Stimulated activated CD4-positive, alpha-beta T cell treated with anti-CD3 and anti-CD28 coated beads, Interleukin-1b, Interleukin-23, amount 100 ng/mL, for 4 hours (primary cell): ENCODE data around the gene TATDN2.

Experiments
- DNase-seq, 2 donors: peaks; one replicate each; pipeline ENCODE4 v3.0.0-alpha.2; 2020; ENCODE audit warnings: low read depth in 2 of 2

Gene TATDN2, protein sequence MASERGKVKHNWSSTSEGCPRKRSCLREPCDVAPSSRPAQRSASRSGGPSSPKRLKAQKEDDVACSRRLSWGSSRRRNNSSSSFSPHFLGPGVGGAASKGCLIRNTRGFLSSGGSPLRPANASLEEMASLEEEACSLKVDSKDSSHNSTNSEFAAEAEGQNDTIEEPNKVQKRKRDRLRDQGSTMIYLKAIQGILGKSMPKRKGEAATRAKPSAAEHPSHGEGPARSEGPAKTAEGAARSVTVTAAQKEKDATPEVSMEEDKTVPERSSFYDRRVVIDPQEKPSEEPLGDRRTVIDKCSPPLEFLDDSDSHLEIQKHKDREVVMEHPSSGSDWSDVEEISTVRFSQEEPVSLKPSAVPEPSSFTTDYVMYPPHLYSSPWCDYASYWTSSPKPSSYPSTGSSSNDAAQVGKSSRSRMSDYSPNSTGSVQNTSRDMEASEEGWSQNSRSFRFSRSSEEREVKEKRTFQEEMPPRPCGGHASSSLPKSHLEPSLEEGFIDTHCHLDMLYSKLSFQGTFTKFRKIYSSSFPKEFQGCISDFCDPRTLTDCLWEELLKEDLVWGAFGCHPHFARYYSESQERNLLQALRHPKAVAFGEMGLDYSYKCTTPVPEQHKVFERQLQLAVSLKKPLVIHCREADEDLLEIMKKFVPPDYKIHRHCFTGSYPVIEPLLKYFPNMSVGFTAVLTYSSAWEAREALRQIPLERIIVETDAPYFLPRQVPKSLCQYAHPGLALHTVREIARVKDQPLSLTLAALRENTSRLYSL

DNA sequence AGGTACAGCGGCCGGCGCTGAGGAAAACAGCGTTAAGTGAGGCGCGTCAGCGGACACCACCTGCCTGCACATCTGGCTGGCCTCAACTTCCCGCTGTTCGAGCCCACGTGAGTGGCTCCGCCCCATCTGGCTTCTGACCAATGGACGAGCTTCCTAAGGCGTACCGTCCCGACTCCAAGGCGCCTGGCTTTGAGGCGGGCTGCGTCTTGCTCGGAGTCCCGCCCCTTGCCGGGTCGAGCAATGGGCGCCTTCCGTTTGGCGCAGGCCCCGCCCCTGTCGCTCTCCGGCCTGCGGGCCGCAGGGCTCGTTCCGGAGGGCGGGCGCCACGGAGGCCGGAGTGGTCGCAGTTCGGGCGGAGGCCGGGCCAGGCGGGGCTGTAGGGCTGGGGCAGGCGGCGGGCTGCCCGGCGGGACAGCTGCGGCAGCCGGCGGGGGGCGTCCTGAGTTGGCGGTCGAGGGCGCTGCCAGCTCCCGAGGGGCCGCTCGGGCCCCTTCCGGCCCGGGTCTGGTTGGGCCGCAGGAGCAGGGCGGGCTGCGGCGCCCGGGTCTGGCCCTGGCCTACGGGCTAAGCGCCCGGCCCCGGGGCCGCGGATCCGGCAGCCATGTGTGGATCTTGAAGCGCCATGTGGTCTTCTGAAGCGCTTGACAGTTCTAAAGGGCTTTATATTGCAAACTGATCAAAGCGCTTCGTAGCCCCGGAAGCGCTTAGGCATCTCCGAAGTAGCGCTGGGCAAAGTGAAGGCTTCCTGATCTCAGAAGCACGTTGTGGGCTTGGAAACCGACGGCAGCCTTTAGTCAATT lies at the start of gene TATDN2:
TSS of gene TATDN2 (plus strand) at position 276 of the 800 bp plus-strand sequence. CDS start 742 bp downstream, outside the sequence.
- DNase-seq = peak; percentile 88

DNA sequence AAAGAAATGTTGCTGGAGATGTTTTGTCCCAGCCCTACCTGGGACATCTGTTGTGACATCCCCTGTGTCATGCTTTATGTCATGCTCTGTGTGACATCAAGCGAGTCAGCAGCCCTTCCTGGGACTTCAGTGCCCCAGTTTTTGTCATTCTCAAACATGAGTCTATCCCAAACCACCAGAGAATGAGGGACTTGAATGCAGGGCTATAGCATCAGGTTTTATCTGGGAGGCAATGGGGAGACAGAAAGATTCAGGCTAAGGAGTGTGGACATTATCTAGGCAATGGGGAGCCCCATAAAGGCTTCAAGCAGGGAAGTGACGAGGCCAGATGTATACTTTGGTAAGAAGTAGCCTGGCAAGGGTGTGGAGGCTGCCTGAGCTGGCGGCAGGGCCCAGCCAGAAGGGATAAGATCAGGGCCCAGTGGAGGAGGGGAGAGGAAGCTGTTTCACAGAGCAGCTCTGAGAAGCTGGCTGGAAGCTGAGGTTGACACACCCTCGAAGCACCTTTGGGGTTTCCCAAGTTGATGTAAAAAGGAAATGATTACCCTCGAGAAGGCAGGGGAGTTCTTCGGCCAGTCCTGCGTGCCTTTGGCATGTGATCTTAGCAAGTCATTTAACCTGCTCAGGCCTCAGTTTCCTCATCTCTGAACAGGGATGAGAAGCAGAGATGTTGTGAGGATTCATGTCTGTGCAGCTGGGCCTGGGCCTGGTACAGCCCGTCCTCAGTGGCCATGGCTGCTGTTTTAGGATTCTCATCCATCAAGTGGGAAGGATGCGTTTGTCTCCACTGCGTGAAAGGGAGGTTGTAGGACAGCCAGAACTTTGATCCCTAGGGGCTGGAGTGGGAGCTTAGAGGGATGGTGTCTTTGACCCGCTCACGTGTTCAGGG lies 49.3 kb upstream of the TATDN2 start:
- DNase-seq = peak; percentile 38 to 61

DNA sequence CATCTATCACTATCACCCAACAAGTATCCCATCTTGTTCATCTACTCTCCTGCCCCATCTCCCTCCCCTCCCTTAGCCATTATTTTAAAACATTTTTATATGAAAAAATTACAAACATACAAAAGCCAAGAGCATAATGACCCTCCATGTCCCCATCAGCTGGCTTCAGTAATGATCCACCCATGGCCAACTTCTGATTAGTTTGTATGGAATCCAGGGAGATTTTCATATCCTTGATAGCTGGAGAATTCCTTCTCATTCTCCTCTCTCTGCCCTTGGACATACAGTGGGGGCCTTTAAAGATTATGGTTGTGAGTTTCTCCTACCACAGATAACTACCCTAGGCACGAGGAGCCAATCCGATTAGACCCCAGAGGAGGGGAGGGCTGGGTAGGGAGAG lies 43.3 kb upstream of the TATDN2 start:
- DNase-seq = no peak

DNA sequence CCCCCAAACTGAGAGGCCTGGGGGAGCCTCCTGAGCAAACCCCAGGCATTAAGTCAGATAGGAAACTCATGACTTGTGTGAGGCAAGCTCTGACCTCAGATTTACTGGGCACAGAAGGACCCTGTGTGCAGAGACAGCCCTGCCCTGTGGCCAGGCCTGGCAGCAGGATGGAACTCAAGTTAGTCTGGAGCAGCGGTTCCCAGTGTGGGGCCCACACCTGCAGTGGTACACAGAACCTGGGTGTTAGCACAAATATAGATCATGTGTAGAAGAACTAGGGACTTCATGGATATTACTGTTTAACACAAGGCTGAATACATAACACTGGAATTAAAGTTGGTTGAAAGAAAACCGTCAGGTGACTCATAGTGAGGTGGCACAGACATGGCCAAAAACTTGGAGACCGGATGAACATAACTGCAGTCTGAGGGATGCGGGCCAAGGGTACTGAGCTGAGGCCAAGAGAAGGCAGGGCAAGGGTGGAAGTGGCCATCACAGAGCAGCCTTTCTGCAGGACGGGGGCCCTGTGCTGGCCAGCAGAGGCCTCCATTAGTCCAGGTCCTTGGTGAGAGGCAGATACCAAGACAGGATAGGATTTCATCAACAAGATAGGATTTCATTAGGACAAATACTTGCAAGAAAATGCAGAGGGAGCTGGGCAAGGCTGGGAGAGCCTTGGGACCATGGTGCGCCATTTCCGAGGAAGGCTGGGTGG lies 42.7 kb upstream of the TATDN2 start:
- DNase-seq = no peak

DNA sequence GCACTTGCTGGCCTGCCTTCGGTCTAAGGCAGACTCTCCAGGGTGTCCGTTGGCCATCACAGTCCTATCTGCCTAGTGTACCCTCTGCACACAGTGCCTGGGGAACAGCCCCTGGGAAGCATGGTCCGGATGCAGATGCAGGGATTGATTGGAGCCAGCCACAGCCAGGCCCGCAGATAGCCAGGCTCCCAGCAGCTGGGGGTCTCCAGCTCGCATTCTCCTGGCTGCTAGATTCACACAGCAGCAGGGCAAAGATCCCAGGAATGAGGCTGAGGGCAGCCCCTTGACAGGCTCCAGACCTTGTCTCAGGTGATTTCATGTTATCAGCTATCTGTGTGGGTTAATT lies 42.1 kb upstream of the TATDN2 start:
- DNase-seq = no peak

DNA sequence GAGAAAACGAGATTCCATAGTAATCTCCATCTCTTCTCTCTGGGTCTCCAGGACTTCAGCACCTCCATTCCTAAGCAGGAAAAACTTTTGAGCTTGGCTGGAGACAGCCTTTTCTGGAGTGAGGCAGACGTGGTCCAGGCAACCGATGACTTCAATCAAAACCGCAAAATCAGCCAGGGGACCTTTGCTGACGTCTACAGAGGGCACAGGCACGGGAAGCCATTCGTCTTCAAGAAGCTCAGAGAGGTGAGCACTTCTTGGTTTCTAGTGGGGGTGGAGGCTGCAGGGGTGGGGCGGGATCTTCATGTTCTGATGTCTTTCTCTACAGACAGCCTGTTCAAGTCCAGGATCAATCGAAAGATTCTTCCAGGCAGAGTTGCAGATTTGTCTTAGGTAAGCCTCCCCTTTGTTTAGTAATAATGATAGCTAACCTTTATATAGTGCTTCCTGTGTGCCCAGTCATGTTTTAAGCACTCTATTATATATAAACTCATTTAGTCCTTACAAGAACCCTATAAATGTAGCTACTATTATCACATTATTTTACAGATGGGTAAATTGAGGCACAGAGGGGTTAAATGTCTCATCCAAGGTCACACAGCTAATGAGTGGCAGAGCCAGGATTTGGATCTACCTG lies 35.0 kb upstream of the TATDN2 start:
- DNase-seq = no peak

DNA sequence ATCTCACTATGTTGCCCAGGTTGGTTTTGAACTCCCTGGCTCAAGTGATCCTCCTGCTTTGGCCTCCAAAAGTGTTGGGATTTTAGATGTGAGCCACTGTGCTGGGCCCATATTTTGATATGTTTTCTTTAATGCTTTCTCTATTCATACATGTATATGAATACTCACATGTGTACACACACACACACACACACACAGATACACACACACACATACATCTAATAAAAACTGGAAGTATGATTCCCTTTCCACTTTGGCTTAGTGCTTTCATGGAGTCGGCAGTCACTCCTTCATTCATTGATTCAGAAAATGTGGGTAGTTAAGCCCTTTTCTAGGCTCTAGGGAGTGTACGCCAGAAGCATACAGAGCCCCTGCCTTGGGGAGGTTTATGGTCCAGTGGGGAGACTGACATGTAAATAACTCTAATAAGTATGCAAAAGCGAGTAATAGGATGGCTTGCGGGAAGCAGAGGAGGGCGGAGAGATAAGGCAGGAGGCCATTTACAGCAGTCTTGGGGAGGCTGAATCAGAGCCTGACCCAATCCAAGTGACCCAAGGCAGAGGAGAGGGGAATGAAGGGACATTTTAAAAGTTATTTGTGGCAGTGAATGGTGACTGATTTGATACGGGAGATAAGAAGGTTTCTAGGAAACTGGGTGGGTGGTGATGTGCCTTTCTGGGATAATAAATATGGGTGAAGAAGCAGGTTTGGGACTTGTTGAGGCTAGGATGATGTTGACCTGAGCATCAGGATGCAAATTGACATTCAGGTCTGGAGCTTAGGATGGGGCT lies 32.5 kb upstream of the TATDN2 start:
- DNase-seq = no peak

DNA sequence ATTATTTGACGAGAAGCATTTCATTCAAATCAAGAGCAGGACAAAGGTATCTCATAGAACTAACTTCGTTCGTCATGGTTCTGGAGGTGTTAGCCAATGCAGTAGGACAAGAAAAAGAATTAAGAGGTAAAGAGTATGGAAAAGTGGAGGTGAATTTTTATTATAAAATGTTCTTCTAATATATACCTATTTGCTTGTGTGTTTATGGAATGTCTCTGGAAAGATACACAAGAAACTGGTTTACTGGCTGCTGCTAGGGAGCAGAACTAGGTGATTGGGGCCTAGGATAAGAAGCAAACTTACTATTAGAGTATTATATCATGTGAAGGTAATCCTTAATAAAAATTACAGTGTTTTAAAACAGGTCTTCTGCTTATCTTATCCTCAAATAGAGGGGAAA lies 30.9 kb upstream of the TATDN2 start:
- DNase-seq = no peak

DNA sequence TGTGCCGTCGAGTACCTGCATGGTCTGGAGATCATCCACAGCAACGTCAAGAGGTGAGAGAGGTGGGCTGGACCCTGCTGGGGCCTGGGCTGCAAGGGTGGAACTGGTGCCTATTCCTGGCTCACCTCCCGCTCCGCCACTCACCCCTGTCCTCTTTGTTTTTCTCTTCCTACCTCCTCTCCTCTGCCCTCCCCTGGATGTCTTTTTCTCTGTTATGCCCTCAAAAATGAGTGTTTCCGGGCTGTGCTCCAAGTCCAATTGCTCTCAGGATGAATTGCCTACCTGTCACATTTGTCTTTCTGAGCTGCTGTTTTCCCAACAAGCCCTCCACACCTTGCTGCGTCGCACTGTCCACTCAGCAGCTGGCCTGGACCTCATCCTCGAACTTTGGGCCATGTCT lies 28.5 kb upstream of the TATDN2 start:
- DNase-seq = no peak

DNA sequence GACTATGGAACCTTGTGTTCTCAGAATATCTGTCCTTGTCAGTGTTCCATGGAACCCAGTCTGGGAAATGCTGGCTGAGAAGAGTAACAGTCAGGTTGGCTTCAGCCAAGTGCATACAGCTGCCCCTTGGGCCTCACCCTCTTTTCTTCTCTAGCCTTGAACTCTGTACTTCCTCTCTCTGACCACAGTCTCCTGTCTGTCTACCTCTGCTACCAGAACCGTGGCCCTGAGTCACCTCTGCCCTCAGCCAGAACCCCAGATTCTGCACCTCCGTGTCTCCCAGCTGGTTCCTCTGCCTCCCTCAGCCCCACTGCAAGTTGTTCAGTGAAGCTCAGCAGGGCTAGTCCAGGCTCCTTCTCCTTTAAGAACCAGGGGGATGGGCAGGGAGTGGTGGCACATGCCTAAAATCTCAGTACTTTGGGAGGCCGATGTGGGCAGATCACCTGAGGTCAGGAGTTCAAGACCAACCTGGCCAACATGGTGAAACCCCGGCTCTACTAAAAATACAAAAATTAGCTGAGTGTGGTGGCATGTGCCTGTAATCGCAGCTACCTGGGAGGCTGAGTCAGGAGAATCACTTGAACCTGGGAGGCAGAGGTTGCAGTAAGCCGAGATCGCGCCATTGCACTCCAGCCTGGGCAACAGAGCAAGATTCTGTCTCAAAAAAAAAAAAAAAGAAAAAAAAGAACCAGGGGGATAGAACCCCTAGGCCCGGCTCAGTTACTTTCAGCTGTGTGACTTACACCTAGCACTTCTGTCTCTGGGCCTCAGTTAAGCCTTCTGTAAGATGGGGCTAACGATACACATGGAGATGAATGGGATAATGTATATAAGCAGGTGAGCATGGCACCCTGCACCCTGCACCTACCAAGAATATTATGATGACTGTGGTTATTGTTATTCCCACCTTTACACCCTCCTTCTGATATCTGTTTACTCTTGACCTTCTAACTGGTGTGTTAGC lies 24.3 kb upstream of the TATDN2 start:
- no peak for DNase-seq

DNA sequence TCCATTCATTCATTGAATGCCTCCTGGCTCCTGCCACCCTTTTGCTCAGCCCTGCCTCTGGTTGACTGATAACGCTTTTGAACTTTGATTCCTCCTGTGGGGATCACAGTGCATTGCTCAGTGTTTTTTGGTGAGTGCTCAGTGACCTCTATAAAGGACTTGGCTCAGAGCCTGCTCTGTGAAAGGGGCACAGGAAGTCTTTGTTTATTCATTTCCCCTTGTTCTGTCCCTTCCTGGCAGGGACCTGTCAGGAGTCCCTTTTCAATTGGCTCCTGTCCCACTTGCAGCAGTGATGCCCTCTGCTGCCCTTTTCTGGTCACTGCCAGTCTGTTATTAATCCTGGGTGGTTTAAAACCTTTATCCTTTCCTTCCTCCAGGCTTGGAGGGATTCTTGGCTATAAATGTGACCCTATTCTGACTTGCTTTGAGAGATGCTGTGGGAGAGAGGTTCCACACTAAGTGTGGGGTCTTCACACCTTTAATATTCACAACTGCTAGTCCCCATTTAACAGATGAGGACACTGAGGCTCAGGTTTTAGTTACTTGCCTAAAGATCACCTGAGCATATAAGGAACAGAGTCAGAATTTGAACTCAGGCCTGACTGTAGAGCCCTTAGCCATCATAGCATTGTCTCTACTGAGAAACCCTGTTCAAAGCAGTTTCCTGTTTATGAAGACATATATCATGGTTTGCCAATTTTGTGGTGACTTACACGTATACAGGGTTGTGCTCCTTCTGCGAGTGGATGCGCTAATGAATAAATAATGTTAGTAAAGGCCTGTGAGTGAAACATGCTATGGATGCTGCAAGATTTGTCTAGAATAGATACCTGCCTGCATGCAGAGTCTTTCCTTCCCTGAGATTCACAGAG lies 23.2 kb upstream of the TATDN2 start:
- peak; percentile 37 to 57 for DNase-seq

DNA sequence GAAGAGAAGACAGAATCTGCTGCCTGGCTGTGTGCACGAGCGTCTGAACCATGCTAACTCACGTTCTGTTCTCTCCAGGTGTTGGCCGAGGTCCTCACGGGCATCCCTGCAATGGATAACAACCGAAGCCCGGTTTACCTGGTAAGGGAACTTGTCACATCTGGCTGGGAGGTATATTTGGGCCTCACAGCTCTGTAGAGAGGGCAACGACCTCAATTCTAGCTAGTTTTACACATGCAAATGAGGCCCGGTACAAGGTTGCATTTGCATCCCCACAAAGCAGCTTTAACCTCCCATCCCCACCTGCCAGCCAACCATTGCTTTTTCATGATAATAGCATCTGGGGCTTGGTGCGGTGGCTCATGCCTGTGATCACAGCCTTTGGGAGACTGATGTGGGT lies 22.0 kb upstream of the TATDN2 start:
- no peak for DNase-seq

DNA sequence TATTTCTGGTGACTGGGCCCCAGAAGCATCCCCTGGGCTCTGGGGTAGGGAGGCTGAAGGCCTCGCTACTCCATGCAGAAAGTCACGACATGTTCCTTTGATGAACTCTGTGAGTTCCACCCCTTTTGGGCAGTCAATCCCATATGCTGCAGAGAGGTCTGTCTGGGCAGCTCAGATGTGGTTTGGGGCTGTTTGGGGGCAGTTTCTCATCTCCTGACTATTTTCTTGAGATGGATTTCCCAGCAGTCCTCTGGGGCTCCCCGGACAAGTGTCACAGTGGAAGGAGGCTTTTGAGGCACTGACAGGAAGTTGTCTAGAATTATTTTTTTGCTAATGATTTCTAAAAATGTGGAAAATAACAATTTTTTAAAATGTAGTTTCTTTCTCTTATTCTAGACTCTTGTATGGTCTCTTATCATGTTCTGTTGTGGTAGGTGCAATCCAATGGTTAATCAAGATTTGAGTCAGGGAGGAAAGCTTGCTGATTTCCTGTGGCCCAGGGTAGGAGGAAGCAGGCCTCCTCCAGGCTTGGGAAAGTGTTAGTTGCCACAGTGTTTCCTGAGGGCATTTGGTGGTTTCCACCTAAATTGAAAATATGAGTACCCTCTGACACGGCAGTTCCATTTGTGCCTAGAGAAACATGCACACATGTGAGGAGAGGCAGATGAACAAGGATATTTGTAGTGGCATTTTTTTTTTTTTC lies 19.9 kb upstream of the TATDN2 start:
- no peak for DNase-seq

DNA sequence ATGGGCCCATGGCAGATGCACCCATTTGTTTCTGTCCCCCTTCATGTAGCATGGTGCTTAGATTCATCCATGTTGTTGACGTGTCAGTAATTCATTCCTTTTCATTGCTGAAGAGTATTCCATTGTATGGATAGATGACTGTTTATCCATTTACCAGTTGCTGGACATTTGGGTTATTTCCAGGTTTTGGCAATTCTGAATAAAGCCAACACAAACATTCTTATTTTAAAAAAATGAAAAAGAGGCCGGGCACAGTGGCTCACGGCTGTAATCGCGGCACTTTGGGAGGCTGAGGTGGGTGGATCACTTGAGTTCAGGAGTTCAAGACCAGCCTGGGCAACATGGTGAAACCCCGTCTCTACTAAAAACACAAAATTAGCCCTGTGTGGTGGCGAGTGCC lies 18.7 kb upstream of the TATDN2 start:
- no peak for DNase-seq

DNA sequence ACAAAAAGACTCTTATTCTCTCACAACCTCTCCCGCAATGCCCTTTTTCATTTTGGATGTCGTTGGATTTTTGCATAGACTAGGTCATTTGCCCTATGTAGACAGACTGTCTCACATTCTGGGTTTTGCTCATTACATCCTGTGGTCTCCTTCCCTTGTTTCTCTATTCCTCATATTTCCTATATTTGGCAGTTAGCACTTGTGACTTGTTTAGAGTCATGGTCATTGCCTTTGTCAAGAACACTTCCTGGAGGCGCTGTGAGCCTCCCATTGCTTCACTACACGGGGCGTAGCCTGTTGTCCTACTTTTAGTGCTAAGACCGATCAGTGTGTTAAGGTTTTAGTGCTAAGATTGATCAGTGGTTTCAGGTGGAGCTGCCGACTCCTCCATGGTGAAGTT lies 16.1 kb upstream of the TATDN2 start:
- no peak for DNase-seq

DNA sequence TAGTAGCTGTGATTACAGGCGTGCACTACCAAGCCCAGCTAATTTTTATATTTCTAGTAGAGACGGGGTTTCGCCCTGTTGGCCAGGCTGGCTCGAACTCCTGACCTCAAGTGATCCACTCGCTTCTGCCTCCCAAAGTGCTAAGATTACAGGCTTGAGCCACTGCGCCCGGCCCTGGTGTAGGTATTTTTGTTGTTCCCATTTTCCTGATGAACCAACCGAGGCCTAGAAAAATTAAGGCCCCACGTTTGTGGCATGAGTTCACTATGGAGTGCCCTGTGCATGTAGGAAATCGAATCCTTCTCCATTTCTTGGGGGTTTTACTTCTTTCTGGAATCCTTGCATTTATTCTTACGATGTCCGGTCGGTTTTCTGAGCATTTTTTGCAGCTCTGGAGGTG lies 14.3 kb upstream of the TATDN2 start:
- DNase-seq = no peak
